ENCODE results near the gene NOP16. TPM values are rescaled to one million over a fixed set of nuclear protein-coding genes. Genes with fewer than 3 reads are reported as not detected.

Gene NOP16
- total RNA-seq, 2 experiments from 2014 or later, result 71.8 to 75.1 TPM

DNA sequence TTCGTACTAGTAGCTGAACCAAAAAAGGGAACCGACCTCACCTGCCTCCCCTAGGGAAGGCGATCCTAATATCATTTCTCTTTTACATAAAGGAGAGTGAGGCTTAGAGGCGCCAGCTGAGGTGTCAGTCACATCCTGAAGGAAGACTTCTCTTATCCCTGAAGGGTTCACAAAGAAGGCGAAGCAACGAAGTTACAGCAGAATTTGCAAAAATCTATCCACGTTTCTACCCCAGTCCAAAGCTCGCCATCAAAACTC, 26.2 kb downstream of the NOP16 start:
- no peaks in the 10 kb centered on the region for H3K27me3 Mint-ChIP-seq
- CTCF ChIA-PET, result interaction anchor here (1.3 kb wide), 1 partner anchor 9 kb away, joined by 5 read pairs; no protein-coding TSS in a partner anchor
- H3K9me3 Mint-ChIP-seq, result no peaks in the 10 kb centered on the region
- peak overlapping the region; percentile 98 for H3K27ac Mint-ChIP-seq
- H3K4me1 Mint-ChIP-seq (ENCODE audit: low read depth), result peaks cover 32% of the 10 kb centered on the region
- ATAC-seq, result no peak
- TF ChIP-seq, protein P1, sequence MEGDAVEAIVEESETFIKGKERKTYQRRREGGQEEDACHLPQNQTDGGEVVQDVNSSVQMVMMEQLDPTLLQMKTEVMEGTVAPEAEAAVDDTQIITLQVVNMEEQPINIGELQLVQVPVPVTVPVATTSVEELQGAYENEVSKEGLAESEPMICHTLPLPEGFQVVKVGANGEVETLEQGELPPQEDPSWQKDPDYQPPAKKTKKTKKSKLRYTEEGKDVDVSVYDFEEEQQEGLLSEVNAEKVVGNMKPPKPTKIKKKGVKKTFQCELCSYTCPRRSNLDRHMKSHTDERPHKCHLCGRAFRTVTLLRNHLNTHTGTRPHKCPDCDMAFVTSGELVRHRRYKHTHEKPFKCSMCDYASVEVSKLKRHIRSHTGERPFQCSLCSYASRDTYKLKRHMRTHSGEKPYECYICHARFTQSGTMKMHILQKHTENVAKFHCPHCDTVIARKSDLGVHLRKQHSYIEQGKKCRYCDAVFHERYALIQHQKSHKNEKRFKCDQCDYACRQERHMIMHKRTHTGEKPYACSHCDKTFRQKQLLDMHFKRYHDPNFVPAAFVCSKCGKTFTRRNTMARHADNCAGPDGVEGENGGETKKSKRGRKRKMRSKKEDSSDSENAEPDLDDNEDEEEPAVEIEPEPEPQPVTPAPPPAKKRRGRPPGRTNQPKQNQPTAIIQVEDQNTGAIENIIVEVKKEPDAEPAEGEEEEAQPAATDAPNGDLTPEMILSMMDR (IDR thresholded peaks at IDR 0.05), result no peak
- H3K36me3 Mint-ChIP-seq (ENCODE audit: low read depth), result peaks cover 21% of the 10 kb centered on the region
- peak overlapping the region; percentile 98 for H3K4me3 Mint-ChIP-seq
- DNase-seq, result no peak
- intact Hi-C loops (cut with micrococcal nuclease), result no loop called here
- POLR2A ChIA-PET, result interaction anchor here (1.0 to 3.1 kb wide), 9 partner anchors 8 to 173 kb away, joined by 3 to 14 read pairs (median 4); partner anchors contain the start of gene FAF2

GRCh38 chr5:176361437-176362232, 26.8 kb downstream of the NOP16 start, which contains the start of gene KIAA1191:
Gene KIAA1191 (minus strand): TSS chr5:176361764. CDS start chr5:176359508, 2,256 bp downstream.
- peak within 1 kb of the TSS; percentile 98 for H3K27ac Mint-ChIP-seq
- peak; percentile 96 for DNase-seq
- POLR2A ChIA-PET, result interaction anchor here (0.9 to 3.1 kb wide), 13 partner anchors 9 to 174 kb away, joined by 3 to 14 read pairs (median 4); partner anchors contain the start of gene FAF2
- H3K36me3 Mint-ChIP-seq (ENCODE audit: low read depth), result peaks cover 19% of the 10 kb centered on the region
- TF ChIP-seq, protein P1 (IDR thresholded peaks at IDR 0.05), result peak; percentile 14
- ATAC-seq, result peak; percentile 90
- H3K4me1 Mint-ChIP-seq (ENCODE audit: low read depth), result peaks cover 29% of the 10 kb centered on the region
- H3K4me3 Mint-ChIP-seq, result peak within 1 kb of the TSS; percentile 98
- CTCF ChIA-PET, result interaction anchor here (1.1 to 1.3 kb wide), 2 partner anchors 9 to 182 kb away, joined by 3 to 5 read pairs; no protein-coding TSS in a partner anchor
- no peaks in the 10 kb centered on the region for H3K27me3 Mint-ChIP-seq
- H3K9me3 Mint-ChIP-seq, result no peaks in the 10 kb centered on the region
- intact Hi-C loops (cut with micrococcal nuclease), result loop anchor here (1.0 kb wide), 1 partner anchor 27 kb away; the partner anchor contains the start of genes HIGD2A and NOP16

GRCh38 chr5:176360894-176361436, 27.4 kb downstream of the NOP16 start:
- Mint-ChIP-seq H3K4me1 (ENCODE audit: low read depth) (peaks cover 30% of the 10 kb centered on the region), H3K36me3 (ENCODE audit: low read depth) (peaks cover 21% of the 10 kb centered on the region), H3K4me3 (peak overlapping the region; percentile 98), H3K27ac (peak overlapping the region; percentile 98), H3K27me3 (no peaks in the 10 kb centered on the region), H3K9me3 (no peaks in the 10 kb centered on the region)
- ChIA-PET POLR2A (interaction anchor here (0.6 to 3.1 kb wide), 10 partner anchors 18 to 297 kb away, joined by 3 to 14 read pairs (median 4); partner anchors contain the start of gene FAF2), CTCF (interaction anchor here (1.1 to 1.3 kb wide), 3 partner anchors 8 to 631 kb away, joined by 3 to 5 read pairs (median 3); no protein-coding TSS in a partner anchor)
- peak; percentile 2 for ATAC-seq
- no peak for DNase-seq
- TF ChIP-seq, protein P1 (IDR thresholded peaks at IDR 0.05), result peak; percentile 15
- intact Hi-C loops (cut with micrococcal nuclease), result loop anchor here (1.0 kb wide), 1 partner anchor 27 kb away; the partner anchor contains the start of genes HIGD2A and NOP16

DNA sequence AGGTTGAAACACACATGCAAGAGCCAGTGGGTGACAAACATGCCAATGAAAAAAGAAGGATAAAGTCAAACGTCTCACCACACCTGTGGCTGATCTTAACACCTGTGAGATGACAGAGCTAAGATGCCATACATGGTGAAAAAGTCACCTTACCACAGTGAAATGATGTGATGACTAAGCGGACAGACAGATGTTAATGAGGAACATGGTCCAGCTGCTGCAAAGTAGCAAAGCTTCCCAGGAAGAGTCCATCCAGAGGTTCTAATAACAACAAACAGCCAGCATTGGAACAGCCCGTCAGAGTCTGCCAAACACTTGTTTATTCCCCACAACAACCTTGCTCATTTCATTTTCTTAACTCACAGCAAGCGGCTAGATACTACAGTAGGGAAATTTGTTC, 28.7 kb downstream of the NOP16 start:
- ATAC-seq (no peak), DNase-seq (peak; percentile 20)
- H3K36me3 Mint-ChIP-seq (ENCODE audit: low read depth), result peaks cover 25% of the 10 kb centered on the region
- ChIA-PET CTCF (interaction anchor here (0.7 to 1.3 kb wide), 3 partner anchors 12 to 630 kb away, joined by 3 read pairs; partner anchors contain the start of genes EIF4E1B and SNCB), POLR2A (interaction anchor here (0.9 to 1.0 kb wide), 2 partner anchors 9 to 11 kb away, joined by 4 to 5 read pairs; no protein-coding TSS in a partner anchor)
- TF ChIP-seq, protein P1 (IDR thresholded peaks at IDR 0.05), result no peak
- no peaks in the 10 kb centered on the region for H3K9me3 Mint-ChIP-seq
- H3K4me1 Mint-ChIP-seq (ENCODE audit: low read depth), result peaks cover 31% of the 10 kb centered on the region
- peak overlapping the region; percentile 58 for H3K4me3 Mint-ChIP-seq
- intact Hi-C loops (cut with micrococcal nuclease), result no loop called here
- H3K27me3 Mint-ChIP-seq, result no peaks in the 10 kb centered on the region
- peak overlapping the region; percentile 65 for H3K27ac Mint-ChIP-seq

All from activated CD8-positive, alpha-beta T cell treated with anti-CD3 and anti-CD28 coated beads for 36 hours (primary cell).